Measurements from ENCODE around the gene PPP2R5A. TPM values are rescaled to one million over a fixed set of nuclear protein-coding genes. Genes with fewer than 3 reads are reported as not detected.

Gene PPP2R5A
- total RNA-seq, 1 donor from 2014 or later = 25.5 TPM

DNA sequence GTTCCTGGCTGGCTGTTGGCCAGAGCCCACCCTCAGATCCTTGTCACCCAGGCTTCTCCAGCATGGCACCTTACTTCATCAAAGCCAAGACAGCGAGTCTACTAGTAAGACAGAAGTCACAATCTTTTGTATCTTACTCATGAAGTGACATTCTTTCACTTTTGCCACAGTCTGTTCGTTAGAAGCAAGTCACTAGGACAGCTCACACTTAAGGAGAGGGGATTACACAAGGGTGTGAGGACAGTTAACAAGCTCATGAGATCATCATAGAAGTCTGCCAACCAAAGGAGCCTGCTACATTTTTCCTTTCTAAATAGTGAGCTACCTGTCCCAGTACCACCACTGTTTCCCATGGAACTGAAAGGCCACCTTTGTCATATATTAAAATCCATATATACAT is 68.0 kb downstream of the PPP2R5A start:
- H3K27ac Mint-ChIP-seq (ENCODE audit: unreplicated experiment) = no peak overlapping the region
- H3K4me1 Mint-ChIP-seq (ENCODE audit: unreplicated experiment) = no peaks in the 10 kb centered on the region
- H3K9me3 Mint-ChIP-seq (ENCODE audit: unreplicated experiment) = no peaks in the 10 kb centered on the region
- TF ChIP-seq, protein P1, sequence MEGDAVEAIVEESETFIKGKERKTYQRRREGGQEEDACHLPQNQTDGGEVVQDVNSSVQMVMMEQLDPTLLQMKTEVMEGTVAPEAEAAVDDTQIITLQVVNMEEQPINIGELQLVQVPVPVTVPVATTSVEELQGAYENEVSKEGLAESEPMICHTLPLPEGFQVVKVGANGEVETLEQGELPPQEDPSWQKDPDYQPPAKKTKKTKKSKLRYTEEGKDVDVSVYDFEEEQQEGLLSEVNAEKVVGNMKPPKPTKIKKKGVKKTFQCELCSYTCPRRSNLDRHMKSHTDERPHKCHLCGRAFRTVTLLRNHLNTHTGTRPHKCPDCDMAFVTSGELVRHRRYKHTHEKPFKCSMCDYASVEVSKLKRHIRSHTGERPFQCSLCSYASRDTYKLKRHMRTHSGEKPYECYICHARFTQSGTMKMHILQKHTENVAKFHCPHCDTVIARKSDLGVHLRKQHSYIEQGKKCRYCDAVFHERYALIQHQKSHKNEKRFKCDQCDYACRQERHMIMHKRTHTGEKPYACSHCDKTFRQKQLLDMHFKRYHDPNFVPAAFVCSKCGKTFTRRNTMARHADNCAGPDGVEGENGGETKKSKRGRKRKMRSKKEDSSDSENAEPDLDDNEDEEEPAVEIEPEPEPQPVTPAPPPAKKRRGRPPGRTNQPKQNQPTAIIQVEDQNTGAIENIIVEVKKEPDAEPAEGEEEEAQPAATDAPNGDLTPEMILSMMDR (IDR thresholded peaks at IDR 0.05; ENCODE audit: unreplicated experiment) = no peak
- peaks cover 12% of the 10 kb centered on the region for H3K36me3 Mint-ChIP-seq (ENCODE audit: low read depth, unreplicated experiment)
- DNase-seq (ENCODE audit: low spot score) = no peak
- H3K4me3 Mint-ChIP-seq (ENCODE audit: unreplicated experiment) = no peak overlapping the region
- H3K27me3 Mint-ChIP-seq (ENCODE audit: unreplicated experiment) = peaks cover 1% of the 10 kb centered on the region

DNA sequence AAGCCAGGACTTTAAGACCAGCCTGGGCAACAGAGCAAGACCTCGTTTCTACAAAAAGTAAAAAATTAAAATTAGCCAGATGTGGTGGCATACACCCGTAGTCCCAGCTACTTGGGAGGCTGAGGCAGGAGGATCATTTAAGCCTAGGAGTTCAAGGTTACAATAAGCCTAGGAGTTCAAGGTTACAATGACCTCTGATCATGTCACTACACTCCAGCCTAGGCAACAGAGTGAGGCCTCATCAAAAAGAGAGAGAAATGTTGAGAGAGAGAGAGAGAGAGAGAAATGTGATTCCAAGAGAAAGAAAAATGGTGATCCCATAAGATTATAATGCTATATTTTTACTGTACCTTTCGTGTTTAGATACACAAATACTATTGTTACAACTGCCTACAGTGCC is 69.3 kb downstream of the PPP2R5A start:
- TF ChIP-seq, protein P1 (IDR thresholded peaks at IDR 0.05; ENCODE audit: unreplicated experiment) = no peak
- Mint-ChIP-seq H3K27ac (ENCODE audit: unreplicated experiment) (no peak overlapping the region), H3K4me1 (ENCODE audit: unreplicated experiment) (no peaks in the 10 kb centered on the region), H3K27me3 (ENCODE audit: unreplicated experiment) (peaks cover 1% of the 10 kb centered on the region), H3K4me3 (ENCODE audit: unreplicated experiment) (no peak overlapping the region), H3K9me3 (ENCODE audit: unreplicated experiment) (no peaks in the 10 kb centered on the region), H3K36me3 (ENCODE audit: low read depth, unreplicated experiment) (peaks cover 12% of the 10 kb centered on the region)
- no peak for DNase-seq (ENCODE audit: low spot score)

DNA sequence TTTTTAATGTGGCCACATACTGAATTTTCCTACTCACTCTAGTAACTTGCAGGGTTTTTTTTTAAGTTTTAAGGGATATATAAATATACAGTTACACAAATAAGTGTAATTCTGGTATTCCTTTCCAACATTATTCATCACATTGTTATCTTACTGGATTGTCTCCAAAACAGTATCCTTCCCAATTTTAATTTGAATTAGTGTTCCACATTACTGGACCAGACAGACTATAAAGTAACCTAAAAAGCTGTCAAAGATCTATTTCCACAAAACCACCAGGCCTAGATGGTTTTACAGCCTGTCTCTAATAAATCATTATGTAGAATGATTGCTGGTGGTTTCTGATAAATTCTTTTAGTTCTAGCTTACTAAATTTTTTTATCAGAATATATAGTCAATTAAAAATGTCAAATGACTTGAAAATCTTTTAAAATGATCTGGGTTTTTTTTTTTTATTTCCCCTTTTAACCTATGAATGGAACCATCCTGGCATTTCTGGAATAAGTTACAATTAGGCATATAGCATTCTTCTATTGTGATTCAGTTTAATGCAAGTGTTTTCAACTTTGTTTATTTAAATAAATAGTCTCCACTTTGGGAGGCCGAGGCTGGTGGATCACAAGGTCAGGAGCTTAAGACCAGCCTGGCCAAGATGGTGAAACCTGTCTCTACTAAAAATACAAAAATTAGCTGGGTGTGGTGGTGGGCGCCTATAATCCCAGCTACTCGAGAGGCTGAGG is 70.2 kb downstream of the PPP2R5A start:
- H3K4me3 Mint-ChIP-seq (ENCODE audit: unreplicated experiment) = no peak overlapping the region
- H3K9me3 Mint-ChIP-seq (ENCODE audit: unreplicated experiment) = no peaks in the 10 kb centered on the region
- peaks cover 14% of the 10 kb centered on the region for H3K36me3 Mint-ChIP-seq (ENCODE audit: low read depth, unreplicated experiment)
- DNase-seq (ENCODE audit: low spot score) = no peak
- no peaks in the 10 kb centered on the region for H3K4me1 Mint-ChIP-seq (ENCODE audit: unreplicated experiment)
- TF ChIP-seq, protein P1 (IDR thresholded peaks at IDR 0.05; ENCODE audit: unreplicated experiment) = no peak
- no peak overlapping the region for H3K27ac Mint-ChIP-seq (ENCODE audit: unreplicated experiment)
- H3K27me3 Mint-ChIP-seq (ENCODE audit: unreplicated experiment) = peaks cover 1% of the 10 kb centered on the region

DNA sequence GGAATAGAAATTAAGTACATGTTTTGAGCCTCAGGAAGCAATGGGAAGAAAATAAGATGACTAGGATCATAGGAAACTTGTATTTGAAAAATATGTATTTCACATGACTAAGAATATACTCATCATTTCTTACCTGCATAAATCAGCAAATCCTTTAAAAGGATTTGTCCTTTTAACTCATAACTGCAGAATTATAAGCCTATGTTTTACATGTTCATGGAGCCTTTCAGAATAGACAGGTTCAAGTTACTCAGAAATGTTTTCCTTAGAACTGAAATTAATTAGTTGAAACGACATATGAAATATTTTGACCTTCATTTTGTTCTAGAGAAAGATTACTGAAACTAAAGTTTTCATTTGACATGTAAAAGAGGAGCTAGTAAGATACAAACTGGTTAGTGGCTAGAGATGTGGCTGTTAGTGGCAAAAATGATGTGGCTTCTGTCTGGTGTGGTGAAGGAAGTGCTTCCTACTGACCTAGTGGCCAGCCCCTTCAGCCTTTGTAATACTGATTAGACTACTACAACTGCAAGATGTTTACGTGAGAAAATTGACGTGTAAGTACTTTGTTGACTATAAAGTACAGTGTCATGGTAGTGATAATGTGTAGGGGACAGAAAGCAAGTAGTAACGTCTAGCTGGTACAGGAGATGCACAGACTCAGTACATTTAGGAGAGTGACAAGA is 74.7 kb downstream of the PPP2R5A start:
- DNase-seq (ENCODE audit: low spot score) = no peak
- H3K4me3 Mint-ChIP-seq (ENCODE audit: unreplicated experiment) = no peak overlapping the region
- TF ChIP-seq, protein P1 (IDR thresholded peaks at IDR 0.05; ENCODE audit: unreplicated experiment) = no peak
- no peak overlapping the region for H3K27ac Mint-ChIP-seq (ENCODE audit: unreplicated experiment)
- H3K27me3 Mint-ChIP-seq (ENCODE audit: unreplicated experiment) = peaks cover 1% of the 10 kb centered on the region
- H3K36me3 Mint-ChIP-seq (ENCODE audit: low read depth, unreplicated experiment) = peaks cover 7% of the 10 kb centered on the region
- no peaks in the 10 kb centered on the region for H3K9me3 Mint-ChIP-seq (ENCODE audit: unreplicated experiment)
- H3K4me1 Mint-ChIP-seq (ENCODE audit: unreplicated experiment) = no peaks in the 10 kb centered on the region

DNA sequence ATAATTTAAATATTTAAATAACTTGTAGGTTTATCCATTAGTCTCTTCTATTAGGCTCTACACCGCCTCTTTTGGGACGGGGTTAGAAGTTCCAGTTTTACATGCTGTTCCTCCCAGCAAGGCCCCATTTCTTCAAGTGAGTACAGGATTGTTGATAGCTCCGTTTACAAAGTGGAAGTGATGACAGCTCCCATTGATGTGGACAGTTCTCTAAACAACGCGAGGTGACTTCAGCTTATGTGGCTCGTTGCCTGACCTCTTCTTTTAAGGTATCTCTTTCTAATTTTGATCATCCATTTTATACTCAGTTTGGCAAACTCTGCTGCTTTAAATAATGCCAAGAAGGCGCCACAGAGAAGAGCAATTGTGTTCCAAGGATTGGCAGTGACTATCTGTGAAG is 79.8 kb downstream of the PPP2R5A start:
- H3K9me3 Mint-ChIP-seq (ENCODE audit: unreplicated experiment) = no peaks in the 10 kb centered on the region
- no peak for DNase-seq (ENCODE audit: low spot score)
- H3K4me3 Mint-ChIP-seq (ENCODE audit: unreplicated experiment) = no peak overlapping the region
- no peak overlapping the region for H3K27ac Mint-ChIP-seq (ENCODE audit: unreplicated experiment)
- TF ChIP-seq, protein P1 (IDR thresholded peaks at IDR 0.05; ENCODE audit: unreplicated experiment) = no peak
- H3K36me3 Mint-ChIP-seq (ENCODE audit: low read depth, unreplicated experiment) = peaks cover 15% of the 10 kb centered on the region
- H3K4me1 Mint-ChIP-seq (ENCODE audit: unreplicated experiment) = peaks cover 4% of the 10 kb centered on the region
- peaks cover 2% of the 10 kb centered on the region for H3K27me3 Mint-ChIP-seq (ENCODE audit: unreplicated experiment)
